Activated T-cell treated with anti-CD3 and anti-CD28 coated beads for 24 hours (primary cell): ENCODE measurements around the gene CTAG2.
"Not testable (repeated sequence)": the region's sequence is repeated elsewhere in the genome, so short reads cannot be mapped to it uniquely, and the experiment has no call there.

Experiments
- DNase-seq: peaks from one replicate; pipeline ENCODE4 v3.0.0-alpha.2; 2020; ENCODE audit warnings: low read depth

CTAG2 gene

GRCh38 chrX:154648931-154649330, 4.4 kb downstream of the CTAG2 start:
- DNase-seq, result no peak

- not testable (repeated sequence) for DNase-seq
Measured at GRCh38 chrX:154645745-154646378, 7.5 kb downstream of the CTAG2 start.

- DNase-seq, result not testable (repeated sequence)
Measured at GRCh38 chrX:154643708-154644107, 9.7 kb downstream of the CTAG2 start.

- not testable (repeated sequence) for DNase-seq
Measured at GRCh38 chrX:154641740-154642139, 11.6 kb downstream of the CTAG2 start.

GRCh38 chrX:154633661-154634060, 19.7 kb downstream of the CTAG2 start:
- not testable (repeated sequence) for DNase-seq

GRCh38 chrX:154630949-154631348, 22.4 kb downstream of the CTAG2 start:
- DNase-seq, result not testable (repeated sequence)

- not testable (repeated sequence) for DNase-seq
Measured at GRCh38 chrX:154628960-154629359, 24.4 kb downstream of the CTAG2 start.

- not testable (repeated sequence) for DNase-seq
Measured at GRCh38 chrX:154620767-154621414, 32.5 kb downstream of the CTAG2 start.

- not testable (repeated sequence) for DNase-seq
Measured at GRCh38 chrX:154619182-154619581, 34.2 kb downstream of the CTAG2 start, which contains the start of gene CTAG1B. TSS of gene CTAG1B (minus strand) at chrX:154619282. CDS start at chrX:154619218, 64 bp downstream.

- not testable (repeated sequence) for DNase-seq
Measured at GRCh38 chrX:154613586-154613985, 39.8 kb downstream of the CTAG2 start.

GRCh38 chrX:154611146-154611545, 42.2 kb downstream of the CTAG2 start:
- not testable (repeated sequence) for DNase-seq

GRCh38 chrX:154608823-154609222, 44.6 kb downstream of the CTAG2 start:
- not testable (repeated sequence) for DNase-seq

GRCh38 chrX:154607976-154608375, 45.4 kb downstream of the CTAG2 start:
- not testable (repeated sequence) for DNase-seq

- no peak for DNase-seq
Measured at GRCh38 chrX:154607370-154607769, 46.0 kb downstream of the CTAG2 start.

- no peak for DNase-seq
Measured at GRCh38 chrX:154605566-154605965, 47.8 kb downstream of the CTAG2 start.

GRCh38 chrX:154603438-154604430, 49.6 kb downstream of the CTAG2 start:
- no peak for DNase-seq

- no peak for DNase-seq
Measured at GRCh38 chrX:154602766-154603437, 50.5 kb downstream of the CTAG2 start.

- no peak for DNase-seq
Measured at GRCh38 chrX:154602226-154602625, 51.2 kb downstream of the CTAG2 start.
